Mucosa of descending colon (tissue), 3 donors: ENCODE results near the gene TMEM18. TPM values are rescaled to one million over a fixed set of nuclear protein-coding genes. Genes with fewer than 3 reads are reported as not detected.

ENCODE experiments used
- ATAC-seq: fragments of 200-7000 bp; cut with Tn5 transposase; one replicate; pipeline ENCODE4 v1.9.1; 2020; ENCODE audit warnings: mild to moderate bottlenecking, moderate library complexity
- DNase-seq, 3 donors: peaks; one replicate each; pipeline ENCODE4 v3.0.0-alpha.2; 2020
- H3K36me3 ChIP-seq: fragments of 200-600 bp; one replicate; pipeline ENCODE4 v1.8.0; 2021; ENCODE audit warnings: low read depth, mild to moderate bottlenecking
- H3K4me1 ChIP-seq: fragments of 200-600 bp; one replicate; pipeline ENCODE4 v1.8.0; 2021; ENCODE audit warnings: low read depth, mild to moderate bottlenecking
- H3K4me3 ChIP-seq: fragments of 200-600 bp; one replicate; pipeline ENCODE4 v1.8.0; 2021; ENCODE audit warnings: mild to moderate bottlenecking
- H3K9me3 ChIP-seq: fragments of 200-600 bp; one replicate; pipeline ENCODE4 v1.8.0; 2021; ENCODE audit warnings: mild to moderate bottlenecking
- intact Hi-C, 2 donors: fragments of 100-400 bp; cut with DNase I in 1 of 2; cut with micrococcal nuclease in 1 of 2; formaldehyde crosslinking; loops; one replicate each; pipeline versions ENCODE4 v1.11.0 to v1.11.1; 2022; cut with DNase I, micrococcal nuclease
- total RNA-seq, 3 donors: library from RNA; stranded (reverse); fragmentation: NEBNext Ultra II Directional in 2 of 3; extraction: Animal tissue kit (Norgen Biotek cat#: 25700) in 2 of 3; gene quantifications; one replicate each; pipeline versions ENCODE4 v1.2.1 to v1.2.4, GENCODE V29; 2021 to 2023
- TF ChIP-seq, protein P1 (sequence below): fragments of 200-600 bp; IDR thresholded peaks from one replicate; pipeline ENCODE4 v1.8.0; 2022; ENCODE audit warnings: antibody characterized with exemption, mild to moderate bottlenecking
- donor health status: DM: no; HTN: no; CAD: no; lungs with moderate emphysema.
- donor health status: DM: no; HTN: no; CAD: no.
- donor health status: DM: no; HTN: yes; CAD: no.

TMEM18 gene
- total RNA-seq, 3 donors from 2014 or later = 13.9 to 22.3 (median 19.0) TPM

DNA sequence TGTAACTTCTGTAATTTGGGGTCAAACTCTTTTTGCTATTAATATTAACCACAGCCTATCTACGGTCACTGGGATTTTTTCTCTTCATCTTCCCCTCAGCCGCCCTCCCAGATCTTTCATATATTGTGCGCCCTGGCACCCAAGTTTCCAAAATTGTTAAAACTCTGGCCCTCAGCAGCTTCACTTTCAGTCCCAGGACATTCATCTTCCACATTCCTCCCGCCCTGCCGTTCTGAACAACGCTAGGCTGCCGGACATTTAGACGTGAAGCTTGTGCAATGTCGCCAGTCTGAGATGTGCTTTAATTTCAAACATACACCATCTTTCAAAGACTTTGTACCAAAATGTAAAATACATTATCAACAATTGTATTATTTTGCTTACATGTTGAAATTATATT lies 1.8 kb upstream of the TMEM18 start:
- peaks cover 6% of the 10 kb centered on the region for H3K4me1 ChIP-seq
- H3K9me3 ChIP-seq = no peaks in the 10 kb centered on the region
- ATAC-seq = no peak
- TF ChIP-seq, protein P1, sequence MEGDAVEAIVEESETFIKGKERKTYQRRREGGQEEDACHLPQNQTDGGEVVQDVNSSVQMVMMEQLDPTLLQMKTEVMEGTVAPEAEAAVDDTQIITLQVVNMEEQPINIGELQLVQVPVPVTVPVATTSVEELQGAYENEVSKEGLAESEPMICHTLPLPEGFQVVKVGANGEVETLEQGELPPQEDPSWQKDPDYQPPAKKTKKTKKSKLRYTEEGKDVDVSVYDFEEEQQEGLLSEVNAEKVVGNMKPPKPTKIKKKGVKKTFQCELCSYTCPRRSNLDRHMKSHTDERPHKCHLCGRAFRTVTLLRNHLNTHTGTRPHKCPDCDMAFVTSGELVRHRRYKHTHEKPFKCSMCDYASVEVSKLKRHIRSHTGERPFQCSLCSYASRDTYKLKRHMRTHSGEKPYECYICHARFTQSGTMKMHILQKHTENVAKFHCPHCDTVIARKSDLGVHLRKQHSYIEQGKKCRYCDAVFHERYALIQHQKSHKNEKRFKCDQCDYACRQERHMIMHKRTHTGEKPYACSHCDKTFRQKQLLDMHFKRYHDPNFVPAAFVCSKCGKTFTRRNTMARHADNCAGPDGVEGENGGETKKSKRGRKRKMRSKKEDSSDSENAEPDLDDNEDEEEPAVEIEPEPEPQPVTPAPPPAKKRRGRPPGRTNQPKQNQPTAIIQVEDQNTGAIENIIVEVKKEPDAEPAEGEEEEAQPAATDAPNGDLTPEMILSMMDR = no peak
- H3K4me3 ChIP-seq = no peak overlapping the region
- DNase-seq = no peak
- no peaks in the 10 kb centered on the region for H3K36me3 ChIP-seq
- intact Hi-C loops = no loop called here

DNA sequence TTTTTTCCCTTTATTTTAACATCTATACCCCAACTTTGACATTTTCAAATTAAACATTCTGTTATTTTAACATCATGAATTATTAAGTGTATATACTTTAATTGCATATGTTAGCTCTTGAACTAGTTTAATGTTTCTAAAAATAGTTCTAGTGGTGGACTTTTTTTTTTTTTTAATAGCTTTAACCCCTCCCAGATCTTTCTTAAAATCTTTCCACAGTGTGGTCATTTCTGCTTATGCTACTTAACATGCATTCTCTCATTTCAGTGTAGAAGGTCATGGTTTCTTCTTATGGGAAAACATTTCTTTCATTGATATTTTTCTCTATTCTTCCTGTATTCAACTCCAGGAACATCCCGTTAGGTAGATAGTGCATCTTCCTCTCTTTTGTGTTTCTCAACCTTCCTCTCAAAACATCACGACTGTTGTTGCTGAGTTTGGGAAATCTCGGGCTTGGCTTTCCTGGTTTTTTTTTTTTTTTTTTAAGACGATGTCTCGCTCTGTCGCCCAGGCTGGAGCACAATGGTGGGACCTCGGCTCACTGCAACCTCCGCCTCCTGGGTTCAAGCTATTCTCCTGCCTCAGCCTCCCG lies 849 bp upstream of the TMEM18 start:
- TF ChIP-seq, protein P1 = no peak
- no peak for ATAC-seq
- peaks cover 6% of the 10 kb centered on the region for H3K4me1 ChIP-seq
- intact Hi-C loops = no loop called here
- no peaks in the 10 kb centered on the region for H3K9me3 ChIP-seq
- H3K4me3 ChIP-seq = peak overlapping the region; percentile 35
- no peaks in the 10 kb centered on the region for H3K36me3 ChIP-seq
- peak in 1 of 3 donors; percentile 43 for DNase-seq

DNA sequence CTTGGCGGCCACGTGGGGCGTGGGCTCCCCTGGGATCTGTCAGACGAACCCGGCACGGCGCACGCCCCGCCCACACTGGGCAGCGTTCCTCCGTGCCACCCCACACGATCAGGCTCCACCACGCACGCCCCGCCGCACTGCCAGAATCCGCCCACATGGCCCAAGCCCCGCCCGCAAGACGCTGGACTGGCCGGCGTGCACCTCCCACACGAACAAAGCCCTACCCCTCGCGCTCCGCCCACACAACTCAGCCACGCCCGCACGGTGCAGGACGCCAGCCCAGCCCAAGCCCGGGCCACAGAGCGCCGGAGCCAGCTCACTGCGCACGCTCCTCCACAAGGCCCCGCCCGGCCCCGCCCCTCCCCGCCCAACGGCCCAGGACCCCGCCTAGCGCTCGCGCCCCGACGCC lies 555 bp downstream of the TMEM18 start:
- intact Hi-C loops = no loop called here
- Histone ChIP-seq H3K36me3 (no peaks in the 10 kb centered on the region), H3K9me3 (no peaks in the 10 kb centered on the region), H3K4me3 (peak overlapping the region; percentile 35), H3K4me1 (peaks cover 6% of the 10 kb centered on the region)
- DNase-seq = peak; percentile 99 to 100 (median 100)
- ATAC-seq = peak; percentile 89
- TF ChIP-seq, protein P1 = no peak

DNA sequence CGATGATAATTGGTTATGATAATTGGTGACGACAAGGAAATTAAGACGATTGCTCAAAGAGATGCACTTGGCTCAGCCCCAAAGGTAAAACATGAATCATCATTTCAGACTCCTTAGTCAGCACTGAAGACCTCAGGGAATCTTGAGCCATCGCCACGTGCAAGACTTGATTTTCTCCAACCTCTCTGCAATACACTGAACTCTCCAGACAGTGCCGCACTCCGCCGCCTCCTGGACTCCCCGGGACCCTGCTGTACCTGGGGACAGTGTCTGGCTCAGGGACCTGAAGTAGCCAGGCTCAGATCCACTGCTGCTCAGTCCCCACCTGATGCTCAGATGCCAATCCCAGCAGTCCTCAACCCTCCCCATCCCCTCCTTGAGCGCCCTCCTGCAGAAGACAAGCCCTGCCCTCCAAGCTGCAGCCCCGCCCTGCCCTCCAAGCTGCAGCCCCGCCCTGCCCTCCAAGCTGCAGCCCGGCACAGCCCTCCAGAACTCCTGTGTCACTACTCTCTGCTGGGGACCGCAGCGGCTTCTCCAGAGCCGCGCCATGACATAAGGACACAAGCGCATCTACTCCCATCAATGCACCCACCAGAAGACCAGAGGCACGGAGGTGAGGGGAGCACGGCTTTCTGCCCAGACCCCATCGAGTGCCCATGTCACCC lies 1.1 kb downstream of the TMEM18 start:
- no peaks in the 10 kb centered on the region for H3K9me3 ChIP-seq
- TF ChIP-seq, protein P1 = no peak
- peak overlapping the region; percentile 35 for H3K4me3 ChIP-seq
- H3K4me1 ChIP-seq = peaks cover 6% of the 10 kb centered on the region
- H3K36me3 ChIP-seq = no peaks in the 10 kb centered on the region
- ATAC-seq (peak; percentile 26), DNase-seq (peak in 1 of 3 donors; percentile 51)
- intact Hi-C loops = no loop called here

DNA sequence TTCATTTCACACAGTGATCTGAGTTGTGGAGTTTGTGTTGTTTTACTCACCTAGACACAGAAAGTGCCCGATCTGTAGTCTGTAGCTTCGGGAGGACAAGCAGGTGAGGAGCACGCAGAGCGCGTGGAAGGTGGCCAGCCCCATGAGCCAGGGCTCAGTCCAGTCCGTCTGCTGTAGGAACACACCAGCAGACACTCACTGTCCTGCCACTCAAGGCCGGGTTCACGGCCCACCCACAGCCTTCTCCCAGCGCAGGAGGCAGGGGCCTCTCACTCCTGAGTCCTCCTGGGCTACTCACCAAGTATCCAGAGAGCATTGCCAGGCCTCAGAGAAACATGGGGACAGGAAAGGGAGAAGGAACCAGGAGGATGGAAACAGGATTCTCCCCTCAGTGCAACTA lies 1.7 kb downstream of the TMEM18 start:
- no peaks in the 10 kb centered on the region for H3K9me3 ChIP-seq
- H3K4me3 ChIP-seq = no peak overlapping the region
- peaks cover 6% of the 10 kb centered on the region for H3K4me1 ChIP-seq
- TF ChIP-seq, protein P1 = no peak
- DNase-seq = peak in 1 of 3 donors; percentile 55
- intact Hi-C loops = no loop called here
- no peak for ATAC-seq
- H3K36me3 ChIP-seq = no peaks in the 10 kb centered on the region
